Smooth muscle cell (in vitro differentiated cells): ENCODE measurements around the gene HDAC3. TPM values are rescaled to one million over a fixed set of nuclear protein-coding genes. Genes with fewer than 3 reads are reported as not detected.

ENCODE experiments used
- DNase-seq: peaks from one replicate; lab custom pipeline; 2025; ENCODE audit not compliant: unreplicated experiment; lab: John Stamatoyannopoulos, UW
- H2AFZ ChIP-seq: fragments of 200-600 bp; sonication (generic); 2 replicates; pipeline ENCODE4 v1.6.0; 2016; ENCODE audit warnings: antibody characterized with exemption, low read depth, mild to moderate bottlenecking
- H3F3A ChIP-seq: fragments of 200-600 bp; sonication (generic); 2 replicates; pipeline ENCODE4 v1.6.0; 2017; ENCODE audit warnings: antibody characterized with exemption, low read depth
- H3K27ac ChIP-seq: fragments of 200-600 bp; sonication (generic); 2 replicates; pipeline ENCODE4 v1.5.1; 2016; ENCODE audit warnings: low read depth, mild to moderate bottlenecking
- H3K27me3 ChIP-seq: fragments of 200-600 bp; sonication (generic); 2 replicates; pipeline ENCODE4 v1.6.1; 2016; ENCODE audit warnings: low read depth, mild to moderate bottlenecking
- H3K36me3 ChIP-seq: fragments of 200-600 bp; sonication (generic); 2 replicates; pipeline ENCODE4 v1.5.1; 2016; ENCODE audit warnings: low read depth
- H3K4me1 ChIP-seq: fragments of 200-600 bp; sonication (generic); 2 replicates; pipeline ENCODE4 v1.5.1; 2016; ENCODE audit warnings: low read depth
- H3K4me2 ChIP-seq: fragments of 200-600 bp; sonication (generic); 2 replicates; pipeline ENCODE4 v1.6.0; 2016; ENCODE audit warnings: mild to moderate bottlenecking
- H3K4me3 ChIP-seq: fragments of 200-600 bp; sonication (generic); 2 replicates; pipeline ENCODE4 v1.5.1; 2016; ENCODE audit warnings: mild to moderate bottlenecking
- H3K79me2 ChIP-seq: fragments of 200-600 bp; sonication (generic); 2 replicates; pipeline ENCODE4 v1.6.0; 2016; ENCODE audit warnings: low read depth, mild to moderate bottlenecking
- H3K9ac ChIP-seq: fragments of 200-600 bp; sonication (generic); 2 replicates; pipeline ENCODE4 v1.6.0; 2016; ENCODE audit warnings: low read depth
- H3K9me3 ChIP-seq: fragments of 200-600 bp; sonication (generic); replicated peaks from 2 replicates; pipeline ENCODE4 v1.5.1; 2016; ENCODE audit warnings: low read depth
- H4K20me1 ChIP-seq: fragments of 200-600 bp; sonication (generic); 2 replicates; pipeline ENCODE4 v1.6.0; 2016; ENCODE audit warnings: low read depth
- CTCF ChIP-seq: fragments of 200-600 bp; sonication (generic); IDR thresholded peaks from 2 replicates; pipeline ENCODE4 v1.5.1; 2017; ENCODE audit warnings: borderline replicate concordance, mild to moderate bottlenecking, antibody characterized with exemption; ENCODE audit not compliant: insufficient read depth, poor library complexity, severe bottlenecking
- WGBS: methylation state at CpG from one replicate; pipeline ENCODE4 v1.1.7; 2016; ENCODE audit warnings: low lambda C conversion rate; 5-methylcytosine and 5-hydroxymethylcytosine counted together
- polyA plus RNA-seq: library from polyadenylated mRNA; unstranded; fragments of >200 nt; fragmentation: Nextera tagmentation; extraction: Ambion mirVana; gene quantifications from 2 replicates; pipeline ENCODE4 v1.2.1, GENCODE V29; 2016
- total RNA-seq: library from RNA; depleted of rRNA; stranded (reverse); fragments of >200 nt; gene quantifications from 2 replicates; pipeline ENCODE4 v1.2.3, GENCODE V29; 2014

The HDAC3 gene
- total and polyA plus RNA-seq, 2 experiments from 2014 or later: 50.2 to 66.9 TPM

DNA sequence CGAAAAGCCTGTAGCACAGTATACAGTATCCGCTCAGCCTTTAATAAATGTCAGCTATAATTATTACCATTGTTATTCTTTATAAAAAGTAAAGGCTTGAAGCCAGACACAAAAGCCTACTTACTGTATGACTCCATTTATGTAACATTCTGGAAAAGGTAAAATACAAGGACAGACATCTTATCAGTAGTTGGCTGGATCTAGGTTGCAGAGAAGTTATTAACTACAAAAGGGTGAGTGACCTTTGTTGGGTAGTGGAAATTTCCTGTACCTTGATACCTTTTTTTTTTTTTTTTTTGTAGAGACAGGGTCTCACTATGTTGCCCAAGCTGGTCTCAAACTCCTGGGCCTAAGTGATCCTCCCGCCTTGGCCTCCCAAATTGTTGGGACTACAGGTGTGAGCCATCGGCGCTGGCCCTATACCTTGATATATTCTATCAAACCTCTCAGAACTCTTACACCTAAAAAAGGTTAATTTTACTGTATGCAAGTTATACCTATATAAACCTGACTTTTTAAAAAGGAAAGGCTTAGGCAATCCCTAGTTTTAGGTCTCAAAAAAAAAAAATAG, 6.0 kb downstream of the HDAC3 start:
- no peaks in the 10 kb centered on the region for H3F3A ChIP-seq
- H3K4me3 ChIP-seq: no peak overlapping the region
- no peak for DNase-seq
- H3K9ac ChIP-seq: no peak overlapping the region
- 96% methylated on average over 5 of the region's 5 CpGs for WGBS
- no peak overlapping the region for H3K4me2 ChIP-seq
- peaks cover 55% of the 10 kb centered on the region for H3K79me2 ChIP-seq
- no peaks in the 10 kb centered on the region for H3K36me3 ChIP-seq
- no peak overlapping the region for H2AFZ ChIP-seq
- peaks cover 72% of the 10 kb centered on the region for H4K20me1 ChIP-seq
- peaks cover 7% of the 10 kb centered on the region for H3K4me1 ChIP-seq
- H3K9me3 ChIP-seq: no peaks in the 10 kb centered on the region
- no peaks in the 10 kb centered on the region for H3K27me3 ChIP-seq
- TF ChIP-seq CTCF: no peak
- no peak overlapping the region for H3K27ac ChIP-seq

DNA sequence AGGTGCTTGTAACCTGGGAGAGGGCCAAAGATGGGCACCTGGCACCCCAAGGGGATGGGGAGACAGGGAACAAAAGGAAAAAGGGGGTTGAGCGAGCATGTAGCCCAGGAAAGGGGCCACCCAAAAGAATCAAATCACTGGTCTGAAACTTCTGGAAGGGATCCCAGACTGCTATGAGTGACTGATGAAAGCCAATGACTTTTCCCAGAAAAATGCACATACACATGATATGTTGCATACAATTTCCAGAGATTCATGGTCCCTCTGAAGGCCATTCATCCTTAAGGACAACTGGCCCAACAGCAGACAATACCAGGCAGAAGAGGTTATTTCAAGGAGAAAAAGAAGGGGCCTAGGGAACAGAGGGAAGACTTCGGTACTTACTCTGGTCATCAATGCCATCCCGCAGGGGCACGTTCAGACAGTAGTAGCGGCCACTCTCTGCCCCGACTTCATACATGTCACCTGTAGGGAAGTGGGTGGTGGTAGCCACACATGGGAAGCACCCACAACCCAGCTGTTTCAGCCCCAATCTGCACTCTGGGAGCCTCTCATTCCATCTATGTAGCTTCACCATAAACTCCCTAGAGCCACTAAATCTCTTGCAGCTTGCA, 8.4 kb downstream of the HDAC3 start:
- no peak for TF ChIP-seq CTCF
- Histone ChIP-seq H3K9me3 (no peaks in the 10 kb centered on the region), H2AFZ (no peak overlapping the region), H3K27ac (no peak overlapping the region), H3K9ac (no peak overlapping the region), H3K4me2 (no peak overlapping the region), H3K27me3 (no peaks in the 10 kb centered on the region), H4K20me1 (peaks cover 49% of the 10 kb centered on the region), H3K4me3 (no peak overlapping the region), H3K36me3 (peaks cover 5% of the 10 kb centered on the region), H3F3A (no peaks in the 10 kb centered on the region), H3K4me1 (no peaks in the 10 kb centered on the region), H3K79me2 (peaks cover 32% of the 10 kb centered on the region)
- WGBS: 100% methylated on average over 6 of the region's 6 CpGs
- no peak for DNase-seq

DNA sequence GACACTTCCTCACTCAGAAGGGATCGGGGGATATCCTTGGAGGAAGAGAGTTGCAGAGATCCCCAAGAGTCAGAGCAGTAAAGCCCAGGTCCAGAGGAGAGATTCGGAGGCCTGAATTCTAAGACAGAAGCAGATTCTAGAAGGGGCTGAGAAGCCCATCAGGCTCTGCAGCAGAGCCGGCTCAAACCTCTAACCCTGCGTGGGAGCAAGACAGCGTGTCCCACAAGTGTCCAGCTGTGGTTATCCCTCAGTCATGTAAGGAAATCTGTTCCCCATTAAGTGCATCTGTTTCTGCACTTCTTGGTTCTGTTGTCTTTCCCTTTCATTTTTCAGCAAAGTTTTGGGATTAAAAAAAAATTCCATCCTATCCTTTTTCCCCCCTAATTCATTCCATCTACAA, 13.0 kb downstream of the HDAC3 start:
- H3F3A ChIP-seq: peaks cover 16% of the 10 kb centered on the region
- H3K79me2 ChIP-seq: no peaks in the 10 kb centered on the region
- no peaks in the 10 kb centered on the region for H3K27me3 ChIP-seq
- no peaks in the 10 kb centered on the region for H3K9me3 ChIP-seq
- no peak overlapping the region for H3K9ac ChIP-seq
- H3K36me3 ChIP-seq: peaks cover 7% of the 10 kb centered on the region
- no peaks in the 10 kb centered on the region for H3K4me1 ChIP-seq
- no peak for DNase-seq
- H3K27ac ChIP-seq: no peak overlapping the region
- H4K20me1 ChIP-seq: peaks cover 4% of the 10 kb centered on the region
- H2AFZ ChIP-seq: no peak overlapping the region
- H3K4me2 ChIP-seq: no peak overlapping the region
- TF ChIP-seq CTCF: no peak
- no peak overlapping the region for H3K4me3 ChIP-seq
- WGBS: 87% methylated on average over 5 of the region's 5 CpGs

DNA sequence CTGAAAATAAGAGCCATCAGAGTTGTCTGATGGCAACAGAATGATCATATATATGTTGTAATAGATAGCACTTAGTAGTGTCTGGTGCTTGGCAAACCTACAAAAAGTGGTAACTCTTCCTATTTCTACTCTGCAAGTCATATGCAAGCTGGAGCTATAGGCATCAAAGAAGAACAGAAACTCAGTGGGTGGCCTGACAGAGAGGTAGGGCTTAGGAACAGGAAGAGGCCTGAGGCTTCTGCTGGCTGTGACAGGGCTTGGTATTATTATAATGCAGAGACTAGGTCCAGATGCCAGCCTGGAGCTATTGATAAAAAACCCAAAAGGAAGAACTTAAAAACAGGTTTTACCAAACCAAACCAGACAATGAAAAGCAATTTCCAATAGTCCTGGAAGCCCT, 13.5 kb downstream of the HDAC3 start:
- Histone ChIP-seq H3K9ac (no peak overlapping the region), H4K20me1 (no peaks in the 10 kb centered on the region), H3K36me3 (peaks cover 7% of the 10 kb centered on the region), H3K27ac (no peak overlapping the region), H3K4me2 (no peak overlapping the region), H3K4me1 (no peaks in the 10 kb centered on the region), H3K9me3 (no peaks in the 10 kb centered on the region), H3F3A (peaks cover 16% of the 10 kb centered on the region), H3K4me3 (no peak overlapping the region), H3K27me3 (no peaks in the 10 kb centered on the region), H2AFZ (no peak overlapping the region), H3K79me2 (no peaks in the 10 kb centered on the region)
- no peak for TF ChIP-seq CTCF
- no peak for DNase-seq
